GM21390 (cell line): ENCODE results near the gene GPR158.

Experiments
- ATAC-seq: cut with Tn5 transposase; IDR thresholded peaks from one replicate; pipeline ENCODE4 v1.9.1; 2021; ENCODE audit not compliant: unreplicated experiment

The GPR158 gene

DNA sequence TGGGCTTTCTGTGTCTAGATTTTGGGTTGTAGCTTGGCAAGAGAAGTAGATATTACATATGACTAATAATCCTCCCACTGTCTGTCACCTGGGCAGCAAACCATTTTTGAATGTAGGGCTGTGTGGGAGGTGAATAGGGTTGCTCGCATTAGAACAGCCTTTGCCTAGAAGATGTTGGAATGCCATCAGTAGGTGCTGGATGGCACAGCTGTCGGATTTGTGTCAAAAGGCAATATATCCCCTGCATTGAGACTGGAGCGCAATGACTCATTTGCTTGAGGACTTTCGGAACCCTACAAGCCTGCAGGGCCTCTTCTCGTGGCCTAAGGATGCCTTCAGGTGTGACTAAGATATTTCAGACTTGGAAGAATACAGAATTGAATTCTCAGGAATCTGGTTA, 323.8 kb downstream of the GPR158 start:
- no peak for ATAC-seq

- no peak for ATAC-seq
Measured at GRCh38 chr10:25501912-25502311, 327.1 kb downstream of the GPR158 start.

DNA sequence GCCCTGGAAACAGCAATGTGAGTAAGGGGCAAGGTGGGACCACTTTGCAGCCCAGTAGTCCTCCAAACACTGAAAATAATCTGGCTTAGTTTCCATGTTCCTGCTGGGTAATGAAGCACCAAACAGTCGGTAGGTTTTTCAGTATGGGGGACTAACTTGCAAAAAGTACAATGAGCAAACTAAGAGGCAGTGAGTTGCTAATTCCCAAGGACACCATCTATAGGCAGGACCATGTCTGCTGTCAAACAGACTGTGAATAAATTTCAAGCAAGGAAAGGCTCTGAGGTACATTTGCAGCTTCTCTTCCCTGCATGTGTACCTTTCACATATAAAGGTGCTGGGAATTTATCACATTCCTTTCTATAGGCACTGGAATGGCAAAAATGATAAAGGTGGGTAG, 327.7 kb downstream of the GPR158 start:
- ATAC-seq = no peak

GRCh38 chr10:25504306-25504705, 329.5 kb downstream of the GPR158 start:
- ATAC-seq = no peak

- no peak for ATAC-seq
Measured at GRCh38 chr10:25504838-25505237, 330.0 kb downstream of the GPR158 start.

DNA sequence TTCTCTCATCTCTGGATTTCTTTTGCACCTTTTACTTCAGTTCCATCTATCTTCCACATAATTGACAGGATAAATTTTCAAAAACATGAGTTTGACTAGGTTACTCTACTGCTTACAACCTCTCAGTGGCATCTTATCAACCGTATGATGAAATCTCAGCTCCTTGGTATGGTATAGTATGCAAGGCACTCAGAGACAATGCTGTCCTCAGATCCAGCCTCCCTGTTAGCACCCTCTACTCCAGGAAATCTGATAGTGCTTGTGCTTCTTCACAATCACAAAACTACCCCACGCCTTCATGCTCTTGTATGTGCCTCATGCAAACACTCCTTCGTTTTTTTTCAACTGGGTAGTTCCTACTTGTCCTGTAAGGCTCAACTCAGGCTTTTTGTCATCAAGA, 330.7 kb downstream of the GPR158 start:
- ATAC-seq = no peak

GRCh38 chr10:25506821-25507335, 332.1 kb downstream of the GPR158 start:
- ATAC-seq = no peak

DNA sequence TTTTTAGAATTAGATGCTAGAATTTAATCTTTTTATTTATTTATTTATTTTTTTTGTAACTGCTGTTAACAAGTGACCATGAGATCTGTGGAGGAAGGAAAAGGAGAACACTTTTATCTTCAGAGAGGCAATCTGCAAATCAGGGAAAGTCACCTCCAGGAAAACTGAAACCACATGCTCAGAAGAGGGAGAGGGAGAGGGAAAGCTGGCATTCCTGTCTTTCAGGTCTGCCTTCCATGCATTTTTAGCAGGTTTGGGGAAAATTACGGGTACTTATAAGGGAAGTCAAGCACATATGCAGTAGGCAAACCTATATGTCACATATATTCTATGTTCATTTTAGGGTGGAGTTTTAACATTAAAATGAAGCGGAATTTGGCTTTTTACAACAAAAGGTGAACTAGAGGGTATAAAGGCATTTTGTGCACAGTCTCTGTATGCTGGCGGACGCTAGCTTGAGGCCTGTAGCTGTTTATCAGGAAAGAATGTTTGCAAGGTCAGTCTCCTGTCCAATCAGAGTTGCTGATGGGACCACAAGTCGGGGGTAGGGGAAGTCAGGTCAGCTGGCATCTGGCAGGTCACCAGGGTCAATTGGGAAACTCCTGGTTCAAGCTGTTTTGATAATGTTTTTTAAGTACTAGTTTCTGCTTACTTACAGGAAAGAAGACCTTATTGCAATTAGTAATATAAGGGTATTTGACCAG, 333.5 kb downstream of the GPR158 start:
- no peak for ATAC-seq

DNA sequence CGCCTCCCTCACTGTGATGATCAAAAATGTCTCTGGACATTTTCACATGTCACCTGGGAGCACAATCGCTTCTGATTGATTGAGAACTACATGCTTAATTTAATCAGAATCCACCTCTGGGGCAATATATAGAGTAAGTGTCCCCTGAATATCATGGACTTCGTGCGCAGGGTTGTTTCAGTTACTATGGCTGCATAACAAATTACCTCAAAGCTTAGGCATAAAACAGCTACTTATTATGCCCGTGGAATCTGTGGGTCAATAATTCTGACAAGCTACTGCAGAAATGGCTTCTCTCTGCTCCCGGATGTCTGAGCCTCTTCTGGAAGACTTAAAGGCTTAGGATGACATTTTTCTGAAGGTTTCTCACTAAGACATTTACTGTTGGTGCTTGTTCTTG, 334.4 kb downstream of the GPR158 start:
- ATAC-seq = no peak

GRCh38 chr10:25522294-25522693, 347.5 kb downstream of the GPR158 start:
- no peak for ATAC-seq

GRCh38 chr10:25522946-25523608, 348.3 kb downstream of the GPR158 start:
- no peak for ATAC-seq

- no peak for ATAC-seq
Measured at GRCh38 chr10:25530306-25530705, 355.5 kb downstream of the GPR158 start.

DNA sequence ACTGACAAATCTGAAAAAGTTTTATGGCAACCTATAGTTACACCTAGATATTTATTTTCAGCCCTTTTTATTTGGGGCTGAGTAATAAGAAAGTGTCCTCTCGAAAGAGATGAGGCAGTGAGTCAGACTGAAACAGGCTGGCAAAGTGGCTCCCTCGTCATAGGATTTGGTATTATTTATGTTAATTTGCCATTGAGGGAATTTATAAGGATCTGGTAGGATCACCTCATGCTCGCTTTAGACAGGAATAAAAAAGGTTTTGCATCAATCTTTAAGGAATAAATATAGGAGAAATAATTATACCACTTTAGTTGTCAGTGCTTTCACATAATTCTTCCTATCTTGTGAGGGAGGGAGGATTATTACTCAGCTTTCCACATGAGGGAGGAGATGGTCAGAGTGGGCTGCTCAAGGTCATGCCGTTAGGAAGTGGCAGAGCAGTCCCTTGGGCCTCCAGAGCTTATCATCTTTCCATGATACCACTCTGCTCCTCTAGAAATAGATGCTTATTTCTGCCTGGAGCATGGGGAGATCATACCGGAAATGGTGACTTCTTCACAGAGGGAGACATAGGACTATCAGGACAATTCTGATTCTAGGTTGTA, 356.8 kb downstream of the GPR158 start:
- no peak for ATAC-seq

GRCh38 chr10:25532213-25532612, 357.4 kb downstream of the GPR158 start:
- ATAC-seq = no peak

GRCh38 chr10:25536027-25536426, 361.2 kb downstream of the GPR158 start:
- no peak for ATAC-seq

DNA sequence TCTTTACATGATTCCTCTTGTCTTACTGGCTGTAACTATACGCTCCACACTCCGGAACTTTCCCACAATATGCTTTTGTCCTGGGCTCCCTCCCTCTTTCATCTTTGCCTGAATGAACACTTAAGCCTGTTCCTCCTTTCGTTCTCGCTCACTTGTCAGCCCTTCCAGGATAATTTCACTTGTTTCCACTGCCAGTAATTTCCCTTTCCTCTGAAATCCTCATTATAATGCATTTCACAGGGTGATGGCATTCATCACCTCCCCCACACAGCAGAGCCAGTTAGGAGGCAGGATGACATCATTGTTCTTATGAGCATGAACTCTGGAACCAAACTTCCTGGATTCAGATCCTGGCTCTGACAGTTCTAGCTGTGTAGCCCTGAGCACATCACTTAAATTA, 372.6 kb downstream of the GPR158 start:
- no peak for ATAC-seq

GRCh38 chr10:25552283-25552919, 377.6 kb downstream of the GPR158 start:
- no peak for ATAC-seq

DNA sequence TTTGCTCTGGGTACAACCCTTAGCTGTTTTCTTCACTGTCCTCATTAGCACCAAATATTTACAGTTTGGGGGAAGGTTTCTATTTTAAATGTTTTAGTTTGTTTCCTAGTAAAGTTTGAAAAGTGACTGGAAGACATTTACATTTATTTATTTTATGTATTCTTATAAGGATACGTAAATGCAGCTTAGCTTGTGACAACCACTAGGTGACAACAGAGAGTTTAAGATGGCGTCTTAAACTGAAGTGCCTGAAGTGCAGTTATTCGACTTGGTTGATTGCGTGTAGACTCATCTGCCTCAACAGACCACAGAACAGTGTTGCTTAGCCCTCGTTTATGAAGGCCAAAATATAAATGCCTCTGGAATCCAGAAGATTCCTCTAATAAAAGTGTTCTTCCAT, 381.1 kb downstream of the GPR158 start:
- no peak for ATAC-seq

DNA sequence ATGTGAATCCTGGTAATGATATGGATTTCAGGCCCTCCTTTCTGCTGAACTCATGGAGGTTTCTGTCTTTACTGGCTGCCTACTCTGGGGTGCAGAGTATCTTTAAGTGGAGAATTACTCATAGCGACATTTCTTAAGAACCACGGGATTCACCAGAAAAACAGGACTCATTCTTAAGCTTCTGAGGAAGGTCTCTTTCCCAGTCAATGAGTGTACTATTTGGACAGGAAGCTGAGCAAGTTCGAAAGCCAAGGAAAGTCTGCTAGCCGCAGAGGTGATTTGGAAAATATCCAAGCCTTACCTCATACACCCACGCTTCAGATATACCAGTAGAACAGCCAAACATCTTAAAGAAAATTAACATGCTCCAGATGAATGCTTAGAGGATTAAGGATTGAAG, 381.7 kb downstream of the GPR158 start:
- ATAC-seq = no peak

- ATAC-seq = no peak
Measured at GRCh38 chr10:25557136-25557535, 382.3 kb downstream of the GPR158 start.

DNA sequence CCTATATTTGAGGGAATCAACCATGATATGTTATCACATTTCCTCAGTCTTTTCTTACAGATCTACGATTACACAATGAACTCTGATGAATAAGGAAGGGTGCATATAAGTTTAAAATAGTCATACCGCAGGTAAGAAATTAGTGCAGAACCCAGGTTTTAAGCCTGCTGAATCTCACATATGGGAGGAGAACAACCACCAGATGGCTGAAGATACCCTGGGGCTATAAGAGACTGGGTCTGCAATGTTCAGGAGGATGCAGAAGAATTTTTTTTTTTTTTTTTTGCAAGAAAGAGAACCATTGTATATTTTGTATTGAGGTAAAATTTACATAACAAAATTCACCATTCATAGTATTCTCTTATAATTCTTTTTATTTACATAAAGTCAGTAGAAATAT, 387.0 kb downstream of the GPR158 start:
- no peak for ATAC-seq

DNA sequence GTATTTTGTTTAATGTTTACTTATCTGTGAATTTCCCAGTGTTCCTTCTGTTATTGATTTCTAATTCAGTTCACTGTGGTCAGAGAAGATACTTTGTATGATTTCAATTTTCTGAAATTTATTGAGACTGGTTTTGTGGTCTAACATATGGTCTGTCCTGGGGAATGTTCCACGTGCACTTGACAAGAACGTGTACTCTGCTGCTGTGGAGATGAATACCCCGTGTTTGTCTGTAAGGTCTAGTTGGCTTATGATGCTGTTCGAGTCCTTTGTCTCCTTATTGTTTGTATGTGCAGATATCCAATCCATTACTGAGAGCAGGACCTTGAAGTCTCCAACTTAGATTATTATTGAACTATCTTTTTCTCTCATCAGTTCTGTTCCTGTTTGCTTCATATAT, 387.7 kb downstream of the GPR158 start:
- ATAC-seq = no peak
